A673 (cell line): ENCODE results near the gene CIAPIN1. TPM values are rescaled to one million over a fixed set of nuclear protein-coding genes. Genes with fewer than 3 reads are reported as not detected.

Source experiments
- BruUV-seq: library from RNA; stranded (reverse); fragments of 400-500 nt; replicated peaks from 2 replicates; lab custom pipeline; 2021; lab: Mats Ljungman, UMichigan
- CTCF ChIA-PET: fragments of 300-600 bp; sonication (Branson Sonifier 250); formaldehyde crosslinking; loops from one replicate; lab custom pipeline; 2022; ENCODE audit warnings: antibody characterized with exemption; lab: Charles Lee
- POLR2A ChIA-PET: fragments of 300-600 bp; sonication (Branson Sonifier 250); formaldehyde crosslinking; loops from one replicate; lab custom pipeline; 2022; ENCODE audit warnings: antibody characterized with exemption; ENCODE audit not compliant: low non-redundant PET; lab: Charles Lee
- DNase-seq: peaks from one replicate; pipeline ENCODE4 v3.0.0-alpha.2; 2015; ENCODE audit warnings: low spot score
- H3K27ac ChIP-seq: fragments of 200-600 bp; sonication (generic); 2 replicates; pipeline ENCODE4 v1.5.1; 2016; ENCODE audit warnings: mixed run types, low read depth, mild to moderate bottlenecking, mixed read lengths, antibody characterized with exemption, low read length; ENCODE audit not compliant: poor library complexity, severe bottlenecking
- H3K27me3 ChIP-seq: fragments of 200-600 bp; sonication (generic); replicated peaks from 2 replicates; pipeline ENCODE4 v1.6.1; 2017; ENCODE audit warnings: mixed run types, low read depth, mild to moderate bottlenecking, mixed read lengths, antibody characterized with exemption, low read length; ENCODE audit not compliant: insufficient read depth, poor library complexity
- H3K36me3 ChIP-seq: fragments of 200-600 bp; sonication (generic); 2 replicates; pipeline ENCODE4 v1.6.1; 2016; ENCODE audit warnings: mixed run types, mild to moderate bottlenecking, mixed read lengths, antibody characterized with exemption, low read length; ENCODE audit not compliant: insufficient read depth, poor library complexity, severe bottlenecking
- H3K4me1 ChIP-seq: fragments of 200-600 bp; sonication (generic); 2 replicates; pipeline ENCODE4 v1.6.1; 2017; ENCODE audit warnings: mixed run types, mild to moderate bottlenecking, mixed read lengths, antibody characterized with exemption, low read length; ENCODE audit not compliant: insufficient read depth, poor library complexity, severe bottlenecking
- H3K4me3 ChIP-seq: fragments of 200-600 bp; sonication (generic); 2 replicates; pipeline ENCODE4 v1.5.1; 2016; ENCODE audit warnings: low read depth, mixed run types, mild to moderate bottlenecking, mixed read lengths, low read length; ENCODE audit not compliant: poor library complexity, severe bottlenecking
- H3K9me3 ChIP-seq: fragments of 200-600 bp; sonication (generic); 2 replicates; pipeline ENCODE4 v1.6.1; 2016; ENCODE audit warnings: mixed run types, low read depth, mild to moderate bottlenecking, mixed read lengths, antibody characterized with exemption, low read length; ENCODE audit not compliant: poor library complexity, severe bottlenecking
- CTCF ChIP-seq: fragments of 300-800, 200-600 bp; sonication (generic); conservative IDR thresholded peaks from 2 replicates; pipeline ENCODE4 v1.5.1; 2017; ENCODE audit warnings: low read depth, mild to moderate bottlenecking, antibody characterized with exemption, low read length, moderate library complexity, mixed read lengths
- EZH2 ChIP-seq: fragments of 200-600 bp; sonication (generic); IDR thresholded peaks from 2 replicates; pipeline ENCODE4 v1.6.1; 2017; ENCODE audit warnings: borderline replicate concordance, low read depth, mild to moderate bottlenecking, mixed read lengths, antibody characterized with exemption, low read length; ENCODE audit not compliant: poor library complexity, severe bottlenecking
- intact Hi-C: fragments of 100-400 bp; cut with micrococcal nuclease; formaldehyde crosslinking; loops from one replicate; pipeline ENCODE4 v1.10.0; 2022; ENCODE audit not compliant: unreplicated experiment
- total RNA-seq: library from RNA; stranded (reverse); gene quantifications from 2 replicates; pipeline ENCODE4 v1.2.3, GENCODE V29; 2021

CIAPIN1 gene
- total RNA-seq, 1 experiment from 2014 or later, result 95.1 TPM

GRCh38 chr16:57482845-57483545 lies 35.8 kb upstream of the CIAPIN1 start:
- H3K36me3 ChIP-seq, result no peaks in the 10 kb centered on the region
- no peak overlapping the region for H3K4me3 ChIP-seq
- CTCF ChIA-PET, result no interaction called here
- peaks cover 15% of the 10 kb centered on the region for H3K4me1 ChIP-seq
- H3K9me3 ChIP-seq, result no peaks in the 10 kb centered on the region
- BruUV-seq, result no TSS peak
- intact Hi-C loops, result no loop called here
- TF ChIP-seq CTCF (no peak), EZH2 (no peak)
- DNase-seq, result no peak
- H3K27ac ChIP-seq, result no peak overlapping the region
- no peaks in the 10 kb centered on the region for H3K27me3 ChIP-seq
- POLR2A ChIA-PET, result no interaction called here

GRCh38 chr16:57481421-57481820 lies 34.2 kb upstream of the CIAPIN1 start:
- CTCF ChIA-PET, result no interaction called here
- intact Hi-C loops, result no loop called here
- POLR2A ChIA-PET, result no interaction called here
- no peaks in the 10 kb centered on the region for H3K27me3 ChIP-seq
- TF ChIP-seq CTCF (no peak), EZH2 (no peak)
- DNase-seq, result no peak
- no peaks in the 10 kb centered on the region for H3K9me3 ChIP-seq
- no TSS peak for BruUV-seq
- no peak overlapping the region for H3K4me3 ChIP-seq
- H3K36me3 ChIP-seq, result no peaks in the 10 kb centered on the region
- no peak overlapping the region for H3K27ac ChIP-seq
- peaks cover 15% of the 10 kb centered on the region for H3K4me1 ChIP-seq

DNA sequence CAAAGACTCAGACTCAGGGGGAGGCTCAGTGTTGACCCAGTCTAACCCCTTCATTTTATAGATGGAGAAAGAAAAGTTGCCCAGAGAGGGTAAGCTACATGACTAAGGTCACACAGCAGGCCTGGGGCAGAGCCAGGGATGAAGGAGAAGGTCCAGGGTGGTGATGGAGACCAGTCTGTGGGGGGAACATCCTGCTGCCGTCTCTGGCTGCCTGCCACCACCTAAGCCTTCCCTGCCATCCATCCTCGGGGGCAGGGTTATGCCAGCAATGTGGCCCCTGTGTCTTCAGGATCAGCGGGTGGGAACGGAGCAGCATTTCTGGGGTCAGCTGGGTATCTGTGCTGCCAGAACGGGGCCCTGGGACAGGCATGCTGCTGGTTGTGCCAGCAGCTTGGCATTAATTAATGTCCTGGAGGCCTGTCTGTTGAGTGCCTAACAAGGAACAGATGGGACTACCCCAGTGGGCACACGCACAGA lies 33.6 kb upstream of the CIAPIN1 start:
- DNase-seq, result no peak
- POLR2A ChIA-PET, result interaction anchor here (0.6 kb wide), 1 partner anchor 10 kb away, joined by 3 read pairs; no protein-coding TSS in a partner anchor
- TF ChIP-seq EZH2, result no peak
- no peak for TF ChIP-seq CTCF
- no TSS peak for BruUV-seq
- H3K9me3 ChIP-seq, result no peaks in the 10 kb centered on the region
- H3K4me1 ChIP-seq, result peaks cover 15% of the 10 kb centered on the region
- H3K27ac ChIP-seq, result no peak overlapping the region
- CTCF ChIA-PET, result no interaction called here
- intact Hi-C loops, result no loop called here
- H3K27me3 ChIP-seq, result no peaks in the 10 kb centered on the region
- H3K4me3 ChIP-seq, result no peak overlapping the region
- H3K36me3 ChIP-seq, result no peaks in the 10 kb centered on the region
